Lower leg skin (tissue), 3 donors: ENCODE data around the gene TARP.

ENCODE experiments used
- CTCF ChIP-seq, 3 donors: fragments of 450-650 bp; IDR thresholded peaks; one replicate each; pipeline ENCODE4 v1.5.1; 2016; ENCODE audit warnings: antibody characterized with exemption in 3 of 3, mild to moderate bottlenecking in 3 of 3, moderate library complexity in 2 of 3
- POLR2A ChIP-seq, 2 donors: fragments of 450-650 bp; IDR thresholded peaks; one replicate each; pipeline ENCODE4 v1.6.1; 2016 to 2017; ENCODE audit warnings: antibody characterized with exemption in 2 of 2, mild to moderate bottlenecking in 1 of 2, moderate library complexity in 1 of 2

GRCh38 chr7:38317515-38317914 lies 44.1 kb upstream of the TARP start:
- no peak for TF ChIP-seq CTCF (IDR thresholded peaks at IDR 0.05)
- TF ChIP-seq POLR2A (IDR thresholded peaks at IDR 0.05) = no peak
